Spleen (tissue), 7 donors: ENCODE results near the gene ZNF385B.

Experiments
- CTCF ChIP-seq, 11 experiments: fragments of 200-600 bp in 7 of 11; fragments of 450-650 bp in 4 of 11; sonication (generic) in 4 of 11; IDR thresholded peaks in 8 of 11; conservative IDR thresholded peaks in 3 of 11; 1 replicate in 7 of 11; 2 replicates in 4 of 11; pipeline versions ENCODE4 v1.4.0 to v1.8.0; 2016 to 2021; ENCODE audit warnings: antibody characterized with exemption in 11 of 11, inconsistent platforms in 4 of 11, mild to moderate bottlenecking in 1 of 11
- POLR2A ChIP-seq, 3 donors: fragments of 450-650 bp; IDR thresholded peaks; one replicate each; pipeline ENCODE4 v1.5.1; 2017; ENCODE audit warnings: antibody characterized with exemption in 3 of 3, mild to moderate bottlenecking in 1 of 3
- POLR2AphosphoS5 ChIP-seq, 3 donors: sonication (generic); formaldehyde crosslinking; IDR thresholded peaks; one replicate each; pipeline ENCODE4 v1.5.1; 2017; ENCODE audit warnings: antibody characterized with exemption in 3 of 3
- donor health status: DM: no; HTN: no; CAD: no; lungs with moderate emphysema.
- donor health status: DM: no; HTN: no; CAD: no.
- donor health status: DM: no; HTN: no; CAD: no.

GRCh38 chr2:179571252-179571651 lies 290.2 kb downstream of the ZNF385B start:
- TF ChIP-seq CTCF (IDR thresholded peaks at IDR 0.05 in 8 of 11, conservative IDR thresholded peaks at IDR 0.05 in 3 of 11) (no peak), POLR2A (IDR thresholded peaks at IDR 0.05) (no peak), POLR2AphosphoS5 (IDR thresholded peaks at IDR 0.05) (no peak)
